H1 (cell line): ENCODE measurements around the gene IWS1. TPM values are rescaled to one million over a fixed set of nuclear protein-coding genes. Genes with fewer than 3 reads are reported as not detected.

ENCODE experiments used
- CTCF ChIA-PET: fragments of 300-600 bp; sonication (Branson Sonifier 250); formaldehyde crosslinking; loops from one replicate; lab custom pipeline; 2021; ENCODE audit not compliant: partially characterized antibody; lab: Charles Lee
- POLR2A ChIA-PET: fragments of 300-600 bp; sonication (Branson Sonifier 250); formaldehyde crosslinking; loops from one replicate; lab custom pipeline; 2021; ENCODE audit warnings: inconsistent platforms; ENCODE audit not compliant: partially characterized antibody; lab: Charles Lee
- DNase-seq, 2 experiments: peaks; one replicate each; pipeline versions ENCODE4 v3.0.0 to v3.0.0-alpha.2; 2010 to 2022; ENCODE audit warnings: low spot score in 2 of 2, low read depth in 1 of 2, mixed read lengths in 1 of 2
- FAIRE-seq: peaks from 2 replicates; lab custom pipeline; 2011; peaks lifted over from hg19 to GRCh38; lab: Jason Lieb, UNC
- H2AFZ ChIP-seq: 2 replicates; pipeline ENCODE4 v1.8.1; 2012; ENCODE audit warnings: low read length, inconsistent platforms
- H2AK5ac ChIP-seq: 2 replicates; pipeline ENCODE4 v1.6.1; 2013; ENCODE audit warnings: low read depth, low read length
- H2BK120ac ChIP-seq: replicated peaks from 2 replicates; pipeline ENCODE3; 2013; ENCODE audit warnings: low read depth, low read length, inconsistent platforms
- H2BK12ac ChIP-seq: 2 replicates; pipeline ENCODE4 v1.6.1; 2013; ENCODE audit warnings: low read depth, low read length
- H2BK15ac ChIP-seq: 2 replicates; pipeline ENCODE4 v1.6.1; 2013; ENCODE audit warnings: low read length
- H2BK20ac ChIP-seq: 2 replicates; pipeline ENCODE4 v1.6.1; 2013; ENCODE audit warnings: low read length
- H2BK5ac ChIP-seq: 2 replicates; pipeline ENCODE4 v1.6.1; 2013; ENCODE audit warnings: low read depth, low read length
- H3K14ac ChIP-seq: 2 replicates; pipeline ENCODE4 v1.6.1; 2013; ENCODE audit warnings: inconsistent platforms; ENCODE audit not compliant: insufficient read length
- H3K18ac ChIP-seq: 2 replicates; pipeline ENCODE4 v1.6.1; 2013; ENCODE audit warnings: low read length; ENCODE audit errors: extremely low read depth
- H3K23ac ChIP-seq: 2 replicates; pipeline ENCODE4 v1.6.1; 2013; ENCODE audit warnings: inconsistent platforms; ENCODE audit not compliant: insufficient read length
- H3K23me2 ChIP-seq: 2 replicates; pipeline ENCODE4 v1.6.1; 2013; ENCODE audit warnings: low read depth, low read length
- H3K27ac ChIP-seq: 2 replicates; pipeline ENCODE4 v1.6.1; 2011; ENCODE audit warnings: low read depth, low read length, inconsistent platforms
- H3K27me3 ChIP-seq, 4 experiments: replicated peaks in 1 of 4; 1 replicate in 1 of 4; 2 replicates in 3 of 4; pipeline versions ENCODE4 v1.6.1 to v1.8.1; 2011 to 2013; ENCODE audit warnings: low read length in 3 of 4, mild to moderate bottlenecking in 3 of 4, inconsistent platforms in 2 of 4, mixed read lengths in 2 of 4, moderate library complexity in 1 of 4; ENCODE audit not compliant: control insufficient read depth in 3 of 4, insufficient read depth in 3 of 4; ENCODE audit errors: extremely low read depth in 1 of 4
- H3K36me3 ChIP-seq, 4 experiments: 2 replicates each; pipeline versions ENCODE4 v1.6.1 to v1.8.1; 2011 to 2013; ENCODE audit warnings: mild to moderate bottlenecking in 4 of 4, low read length in 3 of 4, moderate library complexity in 2 of 4, control low read depth in 1 of 4, inconsistent platforms in 1 of 4; ENCODE audit not compliant: insufficient read depth in 4 of 4, control insufficient read depth in 2 of 4
- H3K4ac ChIP-seq: replicated peaks from 2 replicates; pipeline ENCODE3; 2013; ENCODE audit warnings: low read length, low read depth, mixed read lengths, inconsistent platforms; ENCODE audit not compliant: insufficient read length
- H3K4me1 ChIP-seq, 4 experiments: replicated peaks in 1 of 4; 1 replicate in 1 of 4; 2 replicates in 3 of 4; pipeline versions ENCODE4 v1.6.1 to v1.8.1; 2011 to 2013; ENCODE audit warnings: low read length in 3 of 4, inconsistent platforms in 2 of 4, mixed read lengths in 1 of 4; ENCODE audit not compliant: insufficient read depth in 4 of 4, control insufficient read depth in 3 of 4
- H3K4me2 ChIP-seq, 2 experiments: 2 replicates each; pipeline versions ENCODE4 v1.6.1 to v1.8.1; 2011 to 2013; ENCODE audit warnings: low read depth in 2 of 2, low read length in 2 of 2, control low read depth in 1 of 2, inconsistent platforms in 1 of 2, mild to moderate bottlenecking in 1 of 2; ENCODE audit not compliant: insufficient read depth in 1 of 2
- H3K4me3 ChIP-seq, 4 experiments: fragments of 200-600, 300-600 bp in 1 of 4; sonication (generic), shearing (Covaris generic), sonication (Bioruptor Twin) in 1 of 4; 2 replicates each; pipeline versions ENCODE4 v1.5.1 to v1.8.1; 2011 to 2016; ENCODE audit warnings: low read length in 4 of 4, low read depth in 3 of 4, control low read depth in 2 of 4, inconsistent platforms in 2 of 4, mild to moderate bottlenecking in 2 of 4, mixed read lengths in 1 of 4, moderate library complexity in 1 of 4; ENCODE audit not compliant: insufficient read depth in 2 of 4; ENCODE audit errors: extremely low read depth in 1 of 4
- H3K56ac ChIP-seq: replicated peaks from 2 replicates; pipeline ENCODE3; 2013; ENCODE audit warnings: low read depth, mild to moderate bottlenecking, mixed read lengths, low read length, inconsistent platforms; ENCODE audit not compliant: insufficient read length
- H3K79me1 ChIP-seq: 2 replicates; pipeline ENCODE4 v1.6.1; 2013; ENCODE audit warnings: low read depth, low read length, control low read depth
- H3K79me2 ChIP-seq, 2 experiments: 2 replicates each; pipeline versions ENCODE4 v1.6.1 to v1.8.1; 2012 to 2013; ENCODE audit warnings: low read length in 2 of 2, mild to moderate bottlenecking in 2 of 2, inconsistent platforms in 1 of 2; ENCODE audit not compliant: insufficient read depth in 2 of 2, control insufficient read depth in 1 of 2
- H3K9ac ChIP-seq, 4 experiments: replicated peaks in 1 of 4; 1 replicate in 1 of 4; 2 replicates in 3 of 4; pipeline versions ENCODE4 v1.6.1 to v1.8.1; 2011 to 2013; ENCODE audit warnings: low read depth in 3 of 4, low read length in 3 of 4, control low read depth in 2 of 4, mild to moderate bottlenecking in 2 of 4, moderate library complexity in 2 of 4, inconsistent platforms in 1 of 4; ENCODE audit errors: extremely low read depth in 1 of 4
- H3K9me3 ChIP-seq, 2 experiments: 2 replicates each; pipeline versions ENCODE4 v1.6.1 to v1.8.1; 2012 to 2013; ENCODE audit warnings: mild to moderate bottlenecking in 2 of 2, moderate library complexity in 2 of 2, control low read depth in 1 of 2, inconsistent platforms in 1 of 2, low read depth in 1 of 2, low read length in 1 of 2, mixed read lengths in 1 of 2; ENCODE audit not compliant: insufficient read depth in 2 of 2
- H4K20me1 ChIP-seq, 2 experiments: replicated peaks in 1 of 2; 2 replicates each; pipeline versions ENCODE3 to v1.8.1; 2011 to 2013; ENCODE audit warnings: inconsistent platforms in 2 of 2, low read length in 2 of 2, mild to moderate bottlenecking in 1 of 2; ENCODE audit not compliant: insufficient read depth in 2 of 2, control insufficient read depth in 1 of 2
- H4K5ac ChIP-seq: 2 replicates; pipeline ENCODE4 v1.6.1; 2013; ENCODE audit warnings: low read length, low read depth, mixed read lengths, inconsistent platforms; ENCODE audit not compliant: insufficient read length
- H4K8ac ChIP-seq: 2 replicates; pipeline ENCODE4 v1.8.0; 2013; ENCODE audit warnings: mild to moderate bottlenecking, moderate library complexity, low read length, inconsistent platforms; ENCODE audit not compliant: insufficient read depth; ENCODE audit errors: extremely low read depth
- H4K91ac ChIP-seq: replicated peaks from 2 replicates; pipeline ENCODE3; 2013; ENCODE audit warnings: low read length, mixed read lengths, inconsistent platforms; ENCODE audit not compliant: insufficient read length
- BCL11A ChIP-seq, 2 experiments: IDR thresholded peaks; one replicate each; pipeline ENCODE4 v1.6.1; 2011; ENCODE audit warnings: low read depth in 2 of 2, low read length in 2 of 2, mild to moderate bottlenecking in 2 of 2
- FOSL1 ChIP-seq: IDR thresholded peaks from 2 replicates; pipeline ENCODE4 v1.6.1; 2011; ENCODE audit warnings: mild to moderate bottlenecking, low read depth, low read length, moderate library complexity; ENCODE audit not compliant: insufficient read depth
- GTF2F1 ChIP-seq: IDR thresholded peaks from 2 replicates; pipeline ENCODE4 v1.6.1; 2012; ENCODE audit warnings: low read depth, low read length, improper control_type of control experiment, borderline replicate concordance
- JUN ChIP-seq: IDR thresholded peaks from 2 replicates; pipeline ENCODE4 v1.6.1; 2011; ENCODE audit warnings: low read depth, mild to moderate bottlenecking, improper control_type of control experiment, low read length
- KDM5A ChIP-seq: fragments of 200-600 bp; IDR thresholded peaks from 2 replicates; pipeline ENCODE4 v1.7.1; 2012; ENCODE audit warnings: mild to moderate bottlenecking, low read length, inconsistent platforms, mixed read lengths
- RBBP5 ChIP-seq: IDR thresholded peaks from 2 replicates; pipeline ENCODE4 v1.7.1; 2012; ENCODE audit warnings: low read depth, mild to moderate bottlenecking, inconsistent platforms, low read length, moderate library complexity, borderline replicate concordance
- SAP30 ChIP-seq: fragments of 300-600 bp; sonication (generic); IDR thresholded peaks from 2 replicates; pipeline ENCODE4 v1.7.1; 2012; ENCODE audit warnings: low read length, moderate library complexity, mild to moderate bottlenecking, inconsistent platforms; ENCODE audit not compliant: insufficient read depth, insufficient replicate concordance
- SP4 ChIP-seq: IDR thresholded peaks from 2 replicates; pipeline ENCODE4 v1.6.1; 2012; ENCODE audit warnings: low read length, inconsistent platforms
- YY1 ChIP-seq: IDR thresholded peaks from 2 replicates; pipeline ENCODE4 v1.6.1; 2011; ENCODE audit warnings: low read depth, mild to moderate bottlenecking, low read length
- ZNF274 ChIP-seq: IDR thresholded peaks from 2 replicates; pipeline ENCODE4 v1.7.0; 2012; ENCODE audit warnings: low read length, borderline replicate concordance; ENCODE audit errors: extremely low read depth
- WGBS, 2 experiments: shearing (Covaris generic) in 1 of 2; methylation state at CpG; one replicate each; pipeline versions ENCODE4 v1.1.6 to v1.1.7; 2013 to 2015; ENCODE audit warnings: low lambda C conversion rate in 2 of 2, mixed read lengths in 2 of 2, inconsistent platforms in 1 of 2, low coverage in 1 of 2, missing lambda C conversion rate in 1 of 2; ENCODE audit not compliant: insufficient replicate concordance in 2 of 2, insufficient coverage in 1 of 2, insufficient read length in 1 of 2; ENCODE audit errors: extremely low coverage in 1 of 2, missing lambda C conversion rate in 1 of 2; 5-methylcytosine and 5-hydroxymethylcytosine counted together
- polyA plus RNA-seq, 7 experiments: library from polyadenylated mRNA; depleted of rRNA in 3 of 7; stranded (reverse) in 5 of 7; unstranded in 2 of 7; fragments of >200 nt in 5 of 7; fragments of 200-250 nt in 2 of 7; gene quantifications; 1 replicate in 5 of 7; 2 replicates in 1 of 7; 4 replicates in 1 of 7; pipeline versions ENCODE4 v1.2.1 to v1.2.3, GENCODE V29; 2011 to 2013; ENCODE audit warnings: missing spikeins in 2 of 7, mixed read lengths in 2 of 7
- total RNA-seq: library from RNA; stranded (reverse); fragmentation: NEBNext Ultra II Directional; extraction: Animal tissue kit (Norgen Biotek cat#: 25700); gene quantifications from 2 replicates; pipeline ENCODE4 v1.2.1, GENCODE V29; 2021

Gene IWS1
- total and polyA plus RNA-seq, 2 of the 8 experiments (the other 6 are each of a cell fraction or from before 2014, with no cell fraction given), result 18.4 to 64.8 TPM

DNA sequence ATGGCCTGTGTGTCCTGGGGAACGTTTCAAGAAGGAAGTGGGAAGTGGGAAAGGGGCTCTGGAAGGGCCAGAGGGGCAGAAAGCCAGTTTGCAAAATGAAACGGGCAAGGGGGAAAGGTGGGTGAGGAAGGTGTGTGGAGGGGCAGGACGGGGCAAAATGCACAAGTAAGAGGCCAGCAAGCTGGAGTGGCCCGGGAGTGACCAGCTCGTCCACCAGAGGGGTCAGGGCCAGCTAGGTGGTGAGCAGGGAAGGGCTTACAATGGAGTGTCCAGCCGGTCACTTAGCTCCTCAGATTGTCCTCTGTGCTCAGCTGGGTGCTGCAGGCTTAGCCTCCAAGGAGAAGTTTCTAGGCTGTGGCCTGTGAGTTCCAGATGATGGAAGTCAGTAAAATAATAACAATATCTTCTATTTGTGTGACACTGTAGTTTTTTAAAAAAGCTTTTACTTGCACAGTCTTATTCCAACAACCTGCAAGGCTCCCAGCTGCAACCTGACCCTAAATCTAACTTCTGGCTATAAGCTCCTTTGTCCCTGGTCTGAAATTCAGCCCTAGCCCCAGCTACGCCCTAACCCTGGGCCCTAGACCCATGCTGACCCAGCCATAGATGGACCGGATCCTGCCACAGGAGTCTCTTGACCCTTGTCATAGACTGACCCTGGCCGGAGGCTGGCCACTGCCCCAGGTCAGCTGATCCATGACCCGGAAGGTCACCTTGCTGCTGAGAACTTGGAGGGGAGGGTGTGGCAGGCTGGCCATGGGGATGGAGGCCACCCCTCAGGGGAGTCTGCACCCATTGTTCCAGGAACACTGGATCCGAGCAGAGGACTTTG is 38.4 kb upstream of the IWS1 start:
- DNase-seq, result no peak
- no peak overlapping the region for H2BK20ac ChIP-seq
- H2BK5ac ChIP-seq, result no peak overlapping the region
- no peak overlapping the region for H3K27ac ChIP-seq
- no peak overlapping the region for H3K9ac ChIP-seq
- H4K91ac ChIP-seq, result no peak overlapping the region
- H4K20me1 ChIP-seq, result no peaks in the 10 kb centered on the region
- no peak overlapping the region for H2AFZ ChIP-seq
- no peak overlapping the region for H2BK12ac ChIP-seq
- WGBS, 2 experiments, result 75% methylated on average over 11 of the region's 11 CpGs; no CpG with 5 or more reads in 1 of the 2 experiments
- CTCF ChIA-PET, result interaction anchor here (0.6 to 2.0 kb wide), 2 partner anchors 26 to 716 kb away, joined by 3 to 6 read pairs; no protein-coding TSS in a partner anchor
- no peak for TF ChIP-seq GTF2F1
- no peak for TF ChIP-seq KDM5A
- TF ChIP-seq SP4, result no peak
- no peak for TF ChIP-seq RBBP5
- no peak for TF ChIP-seq SAP30
- no peak for TF ChIP-seq YY1
- TF ChIP-seq FOSL1, result no peak
- TF ChIP-seq BCL11A (IDR thresholded peaks at IDR 0.05; ENCODE audit: low read depth in 2 of 2, low read length in 2 of 2), result no peak
- no peak for TF ChIP-seq ZNF274
- TF ChIP-seq JUN, result no peak
- no peak overlapping the region for H3K14ac ChIP-seq
- H3K4ac ChIP-seq, result no peak overlapping the region
- no peaks in the 10 kb centered on the region for H3K79me2 ChIP-seq
- no peak overlapping the region for H2AK5ac ChIP-seq
- peaks cover 0 to 6% (median 1%) of the 10 kb centered on the region in 4 experiments; a peak in 4 of 7 replicates for H3K4me1 ChIP-seq
- H3K4me2 ChIP-seq, result no peak overlapping the region
- H3K23me2 ChIP-seq, result no peaks in the 10 kb centered on the region
- no peak overlapping the region for H3K4me3 ChIP-seq
- H3K56ac ChIP-seq, result no peak overlapping the region
- no peaks in the 10 kb centered on the region for H3K27me3 ChIP-seq
- H2BK120ac ChIP-seq, result no peak overlapping the region
- no peak overlapping the region for H2BK15ac ChIP-seq
- no peak for FAIRE-seq
- H3K79me1 ChIP-seq, result no peaks in the 10 kb centered on the region
- POLR2A ChIA-PET, result no interaction called here
- no peaks in the 10 kb centered on the region for H3K36me3 ChIP-seq
- H3K9me3 ChIP-seq, result no peaks in the 10 kb centered on the region
- H3K23ac ChIP-seq, result no peak overlapping the region
- no peak overlapping the region for H4K8ac ChIP-seq
- no peak overlapping the region for H4K5ac ChIP-seq
- H3K18ac ChIP-seq, result no peak overlapping the region
